ENCODE measurements around the gene REEP6.

DNA sequence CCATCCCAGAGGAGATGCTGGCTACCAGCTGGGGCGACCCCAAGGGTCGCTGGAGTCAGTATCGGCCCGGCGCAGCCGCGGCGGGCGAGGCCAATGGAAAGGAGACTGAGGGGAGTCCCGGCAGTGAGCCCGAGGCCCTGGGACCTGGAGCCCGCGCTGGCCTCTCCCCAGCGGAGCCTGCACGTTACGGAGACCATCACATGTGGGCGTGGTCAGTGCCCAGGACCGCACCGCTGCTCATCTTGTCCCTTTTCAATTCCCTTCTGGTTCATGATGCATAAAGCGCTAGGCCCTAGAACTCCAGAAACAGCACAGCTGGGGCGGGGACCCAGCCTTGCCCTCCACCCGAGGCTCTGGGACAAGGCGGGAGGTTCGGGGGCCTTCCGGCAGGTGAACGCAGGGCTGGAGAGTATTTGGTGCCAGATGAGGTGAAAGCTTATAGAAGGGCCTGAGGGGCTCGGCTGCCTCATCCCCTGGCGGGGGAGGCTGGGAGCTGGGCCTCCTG is 19.9 kb upstream of the REEP6 start:
- TF ChIP-seq, protein P1, sequence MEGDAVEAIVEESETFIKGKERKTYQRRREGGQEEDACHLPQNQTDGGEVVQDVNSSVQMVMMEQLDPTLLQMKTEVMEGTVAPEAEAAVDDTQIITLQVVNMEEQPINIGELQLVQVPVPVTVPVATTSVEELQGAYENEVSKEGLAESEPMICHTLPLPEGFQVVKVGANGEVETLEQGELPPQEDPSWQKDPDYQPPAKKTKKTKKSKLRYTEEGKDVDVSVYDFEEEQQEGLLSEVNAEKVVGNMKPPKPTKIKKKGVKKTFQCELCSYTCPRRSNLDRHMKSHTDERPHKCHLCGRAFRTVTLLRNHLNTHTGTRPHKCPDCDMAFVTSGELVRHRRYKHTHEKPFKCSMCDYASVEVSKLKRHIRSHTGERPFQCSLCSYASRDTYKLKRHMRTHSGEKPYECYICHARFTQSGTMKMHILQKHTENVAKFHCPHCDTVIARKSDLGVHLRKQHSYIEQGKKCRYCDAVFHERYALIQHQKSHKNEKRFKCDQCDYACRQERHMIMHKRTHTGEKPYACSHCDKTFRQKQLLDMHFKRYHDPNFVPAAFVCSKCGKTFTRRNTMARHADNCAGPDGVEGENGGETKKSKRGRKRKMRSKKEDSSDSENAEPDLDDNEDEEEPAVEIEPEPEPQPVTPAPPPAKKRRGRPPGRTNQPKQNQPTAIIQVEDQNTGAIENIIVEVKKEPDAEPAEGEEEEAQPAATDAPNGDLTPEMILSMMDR (IDR thresholded peaks at IDR 0.05 in 8 of 11, conservative IDR thresholded peaks at IDR 0.05 in 3 of 11), result no peak
- TF ChIP-seq POLR2A (IDR thresholded peaks at IDR 0.05) (no peak), POLR2AphosphoS5 (IDR thresholded peaks at IDR 0.05) (peak in 1 of 3 donors; percentile 8)
